ENCODE measurements around the gene SLC14A1.

Gene SLC14A1

GRCh38 chr18:45726603-45727002 lies 2.6 kb downstream of the SLC14A1 start:
- no peaks in the 10 kb centered on the region for H3K36me3 ChIP-seq (ENCODE audit: control insufficient read depth, insufficient read depth, low read length)
- no peak overlapping the region for H3K9ac ChIP-seq (ENCODE audit: low read depth, low read length)
- H3K4me3 ChIP-seq (ENCODE audit: low read depth, low read length) = no peak overlapping the region
- no peaks in the 10 kb centered on the region for H3K9me3 ChIP-seq (ENCODE audit: control insufficient read depth, insufficient read depth, low read length)
- no peaks in the 10 kb centered on the region for H3K4me1 ChIP-seq (ENCODE audit: control insufficient read depth, insufficient read depth, low read length)
- H3K27me3 ChIP-seq (ENCODE audit: control insufficient read depth, insufficient read depth, low read length) = no peaks in the 10 kb centered on the region

GRCh38 chr18:45727068-45727467 lies 3.1 kb downstream of the SLC14A1 start:
- Histone ChIP-seq H3K27me3 (ENCODE audit: control insufficient read depth, insufficient read depth, low read length) (no peaks in the 10 kb centered on the region), H3K9me3 (ENCODE audit: control insufficient read depth, insufficient read depth, low read length) (no peaks in the 10 kb centered on the region), H3K4me1 (ENCODE audit: control insufficient read depth, insufficient read depth, low read length) (no peaks in the 10 kb centered on the region), H3K4me3 (ENCODE audit: low read depth, low read length) (no peak overlapping the region), H3K9ac (ENCODE audit: low read depth, low read length) (no peak overlapping the region), H3K36me3 (ENCODE audit: control insufficient read depth, insufficient read depth, low read length) (no peaks in the 10 kb centered on the region)

- Histone ChIP-seq H3K4me1 (ENCODE audit: control insufficient read depth, insufficient read depth, low read length) (no peaks in the 10 kb centered on the region), H3K9me3 (ENCODE audit: control insufficient read depth, insufficient read depth, low read length) (no peaks in the 10 kb centered on the region), H3K9ac (ENCODE audit: low read depth, low read length) (no peak overlapping the region), H3K4me3 (ENCODE audit: low read depth, low read length) (no peak overlapping the region), H3K27me3 (ENCODE audit: control insufficient read depth, insufficient read depth, low read length) (no peaks in the 10 kb centered on the region), H3K36me3 (ENCODE audit: control insufficient read depth, insufficient read depth, low read length) (no peaks in the 10 kb centered on the region)
Observed at GRCh38 chr18:45728336-45729010, 4.5 kb downstream of the SLC14A1 start.

GRCh38 chr18:45730832-45731575 lies 7.0 kb downstream of the SLC14A1 start:
- no peaks in the 10 kb centered on the region for H3K9me3 ChIP-seq (ENCODE audit: control insufficient read depth, insufficient read depth, low read length)
- no peaks in the 10 kb centered on the region for H3K27me3 ChIP-seq (ENCODE audit: control insufficient read depth, insufficient read depth, low read length)
- H3K4me3 ChIP-seq (ENCODE audit: low read depth, low read length) = no peak overlapping the region
- no peaks in the 10 kb centered on the region for H3K4me1 ChIP-seq (ENCODE audit: control insufficient read depth, insufficient read depth, low read length)
- H3K9ac ChIP-seq (ENCODE audit: low read depth, low read length) = no peak overlapping the region
- H3K36me3 ChIP-seq (ENCODE audit: control insufficient read depth, insufficient read depth, low read length) = no peaks in the 10 kb centered on the region

- Histone ChIP-seq H3K4me1 (ENCODE audit: control insufficient read depth, insufficient read depth, low read length) (no peaks in the 10 kb centered on the region), H3K27me3 (ENCODE audit: control insufficient read depth, insufficient read depth, low read length) (no peaks in the 10 kb centered on the region), H3K4me3 (ENCODE audit: low read depth, low read length) (no peak overlapping the region), H3K9me3 (ENCODE audit: control insufficient read depth, insufficient read depth, low read length) (no peaks in the 10 kb centered on the region), H3K36me3 (ENCODE audit: control insufficient read depth, insufficient read depth, low read length) (no peaks in the 10 kb centered on the region), H3K9ac (ENCODE audit: low read depth, low read length) (no peak overlapping the region)
Observed at GRCh38 chr18:45731716-45732115, 7.7 kb downstream of the SLC14A1 start.

GRCh38 chr18:45733535-45733934 lies 9.6 kb downstream of the SLC14A1 start:
- no peaks in the 10 kb centered on the region for H3K36me3 ChIP-seq (ENCODE audit: control insufficient read depth, insufficient read depth, low read length)
- no peaks in the 10 kb centered on the region for H3K9me3 ChIP-seq (ENCODE audit: control insufficient read depth, insufficient read depth, low read length)
- no peaks in the 10 kb centered on the region for H3K4me1 ChIP-seq (ENCODE audit: control insufficient read depth, insufficient read depth, low read length)
- no peaks in the 10 kb centered on the region for H3K27me3 ChIP-seq (ENCODE audit: control insufficient read depth, insufficient read depth, low read length)
- no peak overlapping the region for H3K4me3 ChIP-seq (ENCODE audit: low read depth, low read length)
- H3K9ac ChIP-seq (ENCODE audit: low read depth, low read length) = no peak overlapping the region

- Histone ChIP-seq H3K4me3 (ENCODE audit: low read depth, low read length) (no peak overlapping the region), H3K9me3 (ENCODE audit: control insufficient read depth, insufficient read depth, low read length) (no peaks in the 10 kb centered on the region), H3K27me3 (ENCODE audit: control insufficient read depth, insufficient read depth, low read length) (no peaks in the 10 kb centered on the region), H3K4me1 (ENCODE audit: control insufficient read depth, insufficient read depth, low read length) (no peaks in the 10 kb centered on the region), H3K36me3 (ENCODE audit: control insufficient read depth, insufficient read depth, low read length) (no peaks in the 10 kb centered on the region), H3K9ac (ENCODE audit: low read depth, low read length) (no peak overlapping the region)
Observed at GRCh38 chr18:45734505-45734904, 10.5 kb downstream of the SLC14A1 start.

- no peaks in the 10 kb centered on the region for H3K4me1 ChIP-seq (ENCODE audit: control insufficient read depth, insufficient read depth, low read length)
- no peaks in the 10 kb centered on the region for H3K9me3 ChIP-seq (ENCODE audit: control insufficient read depth, insufficient read depth, low read length)
- no peaks in the 10 kb centered on the region for H3K27me3 ChIP-seq (ENCODE audit: control insufficient read depth, insufficient read depth, low read length)
- H3K36me3 ChIP-seq (ENCODE audit: control insufficient read depth, insufficient read depth, low read length) = no peaks in the 10 kb centered on the region
- H3K4me3 ChIP-seq (ENCODE audit: low read depth, low read length) = no peak overlapping the region
- H3K9ac ChIP-seq (ENCODE audit: low read depth, low read length) = no peak overlapping the region
Observed at GRCh38 chr18:45734944-45735343, 11.0 kb downstream of the SLC14A1 start.

GRCh38 chr18:45738660-45739059 lies 14.7 kb downstream of the SLC14A1 start:
- H3K9me3 ChIP-seq (ENCODE audit: control insufficient read depth, insufficient read depth, low read length) = no peaks in the 10 kb centered on the region
- no peaks in the 10 kb centered on the region for H3K36me3 ChIP-seq (ENCODE audit: control insufficient read depth, insufficient read depth, low read length)
- H3K4me3 ChIP-seq (ENCODE audit: low read depth, low read length) = no peak overlapping the region
- no peaks in the 10 kb centered on the region for H3K27me3 ChIP-seq (ENCODE audit: control insufficient read depth, insufficient read depth, low read length)
- H3K9ac ChIP-seq (ENCODE audit: low read depth, low read length) = no peak overlapping the region
- H3K4me1 ChIP-seq (ENCODE audit: control insufficient read depth, insufficient read depth, low read length) = peaks cover 3% of the 10 kb centered on the region

- H3K9me3 ChIP-seq (ENCODE audit: control insufficient read depth, insufficient read depth, low read length) = no peaks in the 10 kb centered on the region
- H3K36me3 ChIP-seq (ENCODE audit: control insufficient read depth, insufficient read depth, low read length) = no peaks in the 10 kb centered on the region
- no peak overlapping the region for H3K4me3 ChIP-seq (ENCODE audit: low read depth, low read length)
- no peaks in the 10 kb centered on the region for H3K27me3 ChIP-seq (ENCODE audit: control insufficient read depth, insufficient read depth, low read length)
- peaks cover 3% of the 10 kb centered on the region for H3K4me1 ChIP-seq (ENCODE audit: control insufficient read depth, insufficient read depth, low read length)
- H3K9ac ChIP-seq (ENCODE audit: low read depth, low read length) = no peak overlapping the region
Observed at GRCh38 chr18:45739268-45739667, 15.3 kb downstream of the SLC14A1 start.

- no peak overlapping the region for H3K4me3 ChIP-seq (ENCODE audit: low read depth, low read length)
- no peak overlapping the region for H3K9ac ChIP-seq (ENCODE audit: low read depth, low read length)
- no peaks in the 10 kb centered on the region for H3K9me3 ChIP-seq (ENCODE audit: control insufficient read depth, insufficient read depth, low read length)
- H3K4me1 ChIP-seq (ENCODE audit: control insufficient read depth, insufficient read depth, low read length) = peaks cover 3% of the 10 kb centered on the region
- H3K27me3 ChIP-seq (ENCODE audit: control insufficient read depth, insufficient read depth, low read length) = no peaks in the 10 kb centered on the region
- H3K36me3 ChIP-seq (ENCODE audit: control insufficient read depth, insufficient read depth, low read length) = no peaks in the 10 kb centered on the region
Observed at GRCh38 chr18:45739848-45740247, 15.9 kb downstream of the SLC14A1 start.

GRCh38 chr18:45741056-45741455 lies 17.1 kb downstream of the SLC14A1 start:
- Histone ChIP-seq H3K27me3 (ENCODE audit: control insufficient read depth, insufficient read depth, low read length) (no peaks in the 10 kb centered on the region), H3K9me3 (ENCODE audit: control insufficient read depth, insufficient read depth, low read length) (no peaks in the 10 kb centered on the region), H3K4me1 (ENCODE audit: control insufficient read depth, insufficient read depth, low read length) (peaks cover 3% of the 10 kb centered on the region), H3K36me3 (ENCODE audit: control insufficient read depth, insufficient read depth, low read length) (no peaks in the 10 kb centered on the region), H3K4me3 (ENCODE audit: low read depth, low read length) (no peak overlapping the region), H3K9ac (ENCODE audit: low read depth, low read length) (no peak overlapping the region)

Measured in iPS-15b (cell line).